IPS-18c (cell line): ENCODE results near the gene WDR27.
"Not testable (repeated sequence)": the region's sequence is repeated elsewhere in the genome, so short reads cannot be mapped to it uniquely, and the experiment has no call there.

Experiments
- H3K4me3 ChIP-seq: 2 replicates; pipeline ENCODE4 v1.7.0; 2013; ENCODE audit warnings: low read depth, mild to moderate bottlenecking, low read length, moderate library complexity; ENCODE audit not compliant: insufficient read depth
- H3K9me3 ChIP-seq: one replicate; pipeline ENCODE4 v1.6.1; 2013; ENCODE audit warnings: mild to moderate bottlenecking, low read length, moderate library complexity; ENCODE audit not compliant: control insufficient read depth, insufficient read depth

WDR27 gene

DNA sequence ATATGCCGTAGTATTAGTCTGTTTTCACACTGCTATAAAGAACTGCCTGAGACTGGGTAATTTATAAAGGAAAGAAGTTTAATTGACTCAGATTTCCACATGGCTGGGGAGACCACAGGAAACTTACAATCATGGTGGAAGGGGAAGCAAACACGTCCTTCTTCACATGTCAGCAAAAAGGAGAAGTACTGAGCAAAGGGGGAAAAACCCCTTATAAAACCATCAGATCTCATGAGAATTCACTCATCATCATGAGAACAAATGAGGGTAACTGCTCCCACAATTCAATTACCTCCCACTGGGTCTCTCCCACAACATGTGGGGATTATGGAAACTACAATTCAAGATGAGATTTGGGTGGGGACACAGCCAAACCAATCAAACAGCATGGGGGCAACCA is 235.6 kb downstream of the WDR27 start:
- H3K9me3 ChIP-seq, H3K4me3 ChIP-seq: not testable (repeated sequence)

DNA sequence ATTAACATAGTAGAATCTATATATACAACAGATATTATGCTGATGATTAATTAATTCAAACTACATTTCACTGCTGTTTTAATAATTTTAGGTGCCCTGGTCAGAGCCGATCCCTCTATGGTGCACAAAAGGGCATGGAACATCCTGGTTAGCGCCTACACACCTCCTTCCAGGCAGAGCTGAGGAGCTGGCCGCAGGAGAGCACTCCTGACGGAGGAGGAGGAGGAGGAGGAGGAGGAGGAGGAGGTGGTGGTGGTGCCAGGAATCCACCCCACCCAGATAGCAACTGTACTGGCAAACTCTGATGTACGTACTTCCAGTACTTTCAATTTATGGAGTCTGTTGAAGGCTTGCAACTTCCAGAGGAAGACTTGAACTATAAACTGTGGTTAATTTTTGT is 244.1 kb downstream of the WDR27 start:
- Histone ChIP-seq H3K4me3 (no peak overlapping the region), H3K9me3 (no peaks in the 10 kb centered on the region)

- no peak overlapping the region for H3K4me3 ChIP-seq
- no peaks in the 10 kb centered on the region for H3K9me3 ChIP-seq
Observed at GRCh38 chr6:169456840-169457239, 245.0 kb downstream of the WDR27 start.

GRCh38 chr6:169455470-169455869 is 246.4 kb downstream of the WDR27 start:
- Histone ChIP-seq H3K9me3 (no peaks in the 10 kb centered on the region), H3K4me3 (no peak overlapping the region)

DNA sequence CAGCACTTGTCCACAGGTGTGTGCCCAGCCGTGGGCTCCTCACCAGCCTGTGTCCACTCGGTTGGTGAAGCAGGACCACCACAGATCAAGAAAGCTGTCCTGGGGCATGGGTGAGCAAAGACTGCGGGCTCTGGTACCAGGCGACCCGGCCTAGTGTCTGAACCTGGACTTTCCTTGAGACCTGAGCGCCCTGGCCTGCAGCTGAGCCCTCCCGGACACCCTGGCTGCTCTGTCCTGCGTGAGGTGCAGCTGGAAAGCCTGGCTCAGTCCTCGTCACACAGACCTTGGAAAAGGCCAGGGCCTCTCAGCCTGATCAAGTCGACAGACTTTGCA is 247.0 kb downstream of the WDR27 start:
- Histone ChIP-seq H3K9me3 (no peaks in the 10 kb centered on the region), H3K4me3 (no peak overlapping the region)

GRCh38 chr6:169454204-169454871 is 247.5 kb downstream of the WDR27 start:
- Histone ChIP-seq H3K4me3 (no peak overlapping the region), H3K9me3 (no peaks in the 10 kb centered on the region)

DNA sequence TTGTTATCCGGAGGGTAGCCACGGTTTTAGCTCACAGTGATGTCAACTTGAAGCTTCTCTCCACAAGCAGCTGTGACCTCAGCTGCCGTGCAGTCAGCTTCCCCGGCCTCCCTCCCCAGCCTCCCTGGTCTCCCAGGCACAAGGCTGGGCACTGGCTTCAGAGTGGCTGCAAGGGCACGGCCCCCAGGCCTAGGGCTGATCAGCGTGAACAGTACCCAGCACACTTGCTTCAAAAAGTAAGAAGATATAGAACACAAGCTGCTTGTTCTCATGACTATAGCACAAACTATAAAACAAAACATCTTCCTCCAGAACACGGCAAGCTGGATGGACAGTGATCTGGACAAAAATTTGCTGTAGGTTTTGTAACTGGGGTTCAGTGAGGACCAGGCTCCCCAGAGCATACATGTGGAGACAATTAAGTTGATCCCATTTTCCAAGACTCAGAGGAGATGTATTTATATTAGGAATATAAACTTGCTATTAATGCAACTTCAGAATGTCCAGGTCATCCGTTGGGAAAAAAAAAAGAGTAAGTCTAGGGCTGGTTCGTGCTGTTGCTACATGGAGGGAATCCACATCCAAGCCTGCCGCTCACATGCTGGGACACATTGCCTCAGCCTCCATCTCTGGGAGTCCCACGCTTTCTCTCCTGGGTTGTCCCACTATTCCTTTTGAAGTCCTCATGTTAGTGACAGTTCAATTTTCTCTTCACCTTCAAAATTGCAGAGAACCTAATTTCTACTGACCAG is 248.8 kb downstream of the WDR27 start:
- Histone ChIP-seq H3K4me3 (no peak overlapping the region), H3K9me3 (no peaks in the 10 kb centered on the region)

DNA sequence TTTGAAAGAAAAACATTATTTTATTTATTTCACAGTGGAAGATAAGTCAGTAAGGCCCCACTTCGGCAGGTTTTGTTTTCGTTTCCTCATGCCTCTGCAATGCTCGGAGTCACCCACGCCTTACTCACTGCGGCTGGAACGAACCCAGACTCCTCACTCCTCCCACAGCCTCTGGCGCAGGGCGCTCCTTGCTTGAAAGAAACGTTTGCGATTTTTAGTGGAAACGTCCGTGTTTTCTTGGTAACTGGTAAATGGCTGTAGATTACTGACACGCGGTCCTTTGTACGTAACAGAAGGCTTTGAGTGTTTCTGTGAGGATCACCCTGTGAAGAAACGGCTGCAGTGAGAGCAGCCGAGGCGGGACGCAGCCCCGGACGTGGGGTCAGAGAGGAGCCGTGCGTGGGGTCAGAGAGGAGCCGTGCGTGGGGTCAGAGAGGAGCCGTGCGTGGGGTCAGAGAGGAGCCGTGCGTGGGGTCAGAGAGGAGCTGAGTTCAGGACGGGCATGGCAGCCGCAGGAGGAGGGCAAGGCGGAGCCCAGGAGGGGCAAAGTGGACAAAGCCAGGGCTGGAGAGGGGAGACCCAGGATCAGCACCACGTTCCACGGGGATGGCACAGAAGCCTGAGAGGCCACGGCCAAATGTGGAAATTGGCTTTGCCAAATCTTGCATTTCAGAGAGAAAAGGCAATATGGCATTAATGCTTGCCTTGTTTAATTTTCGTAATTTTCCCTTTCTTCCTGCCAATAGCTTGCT is 249.5 kb downstream of the WDR27 start:
- Histone ChIP-seq H3K9me3 (no peaks in the 10 kb centered on the region), H3K4me3 (no peak overlapping the region)

DNA sequence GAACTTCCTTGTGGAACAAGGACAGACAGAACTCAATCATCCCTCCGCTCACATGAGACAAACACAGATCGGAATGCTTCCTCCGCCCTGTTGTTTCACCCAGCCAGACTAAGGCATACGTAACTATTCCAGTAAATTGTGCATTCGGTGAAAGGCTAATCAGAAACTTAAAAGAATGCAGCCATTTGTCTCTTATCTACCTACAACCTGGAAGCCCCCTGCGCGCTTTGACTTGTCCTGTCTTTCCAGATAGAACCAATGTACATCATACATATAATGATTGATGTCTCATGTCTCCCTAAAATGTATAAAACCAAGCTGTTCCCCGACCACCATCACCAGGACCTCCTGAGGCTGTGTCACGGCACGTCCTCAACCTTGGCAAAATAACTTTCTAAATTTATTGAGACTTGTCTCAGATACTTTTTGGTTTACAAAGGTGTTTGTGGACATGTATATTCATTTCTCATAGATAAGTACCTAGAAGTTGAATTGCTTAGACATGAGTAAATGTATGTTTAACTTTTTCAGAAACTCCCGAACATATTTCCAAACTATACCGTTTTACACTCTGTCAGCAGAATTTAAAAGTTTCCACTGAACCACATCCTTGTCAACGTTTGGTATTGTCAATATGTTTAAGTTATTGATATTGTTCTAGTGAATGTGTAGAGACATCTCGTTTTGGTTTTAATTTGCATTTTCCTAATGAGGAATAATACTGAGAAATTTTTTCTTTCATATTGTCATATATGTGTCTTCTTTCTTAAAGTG is 250.6 kb downstream of the WDR27 start:
- Histone ChIP-seq H3K4me3 (no peak overlapping the region), H3K9me3 (no peaks in the 10 kb centered on the region)

GRCh38 chr6:169450097-169450496 is 251.7 kb downstream of the WDR27 start:
- H3K4me3 ChIP-seq = no peak overlapping the region
- H3K9me3 ChIP-seq = no peaks in the 10 kb centered on the region

DNA sequence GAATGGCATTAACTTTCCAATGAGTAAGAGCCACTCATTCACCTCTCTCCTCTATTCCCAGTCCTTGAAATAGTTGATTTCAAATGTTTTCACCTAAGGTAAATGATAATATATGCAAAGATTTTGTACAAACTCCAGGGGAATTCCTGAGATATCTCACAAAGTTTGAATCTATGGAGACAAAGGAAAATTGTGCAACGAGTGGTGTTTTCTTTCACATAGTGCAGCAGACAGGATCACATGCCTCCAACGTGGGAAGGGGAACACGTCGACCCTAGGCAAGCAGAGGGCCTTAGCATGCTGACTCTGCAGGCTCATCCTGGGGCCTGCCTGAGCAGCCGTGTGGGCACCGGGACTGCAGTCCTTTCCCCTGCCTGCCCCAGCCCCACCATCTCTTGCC is 252.6 kb downstream of the WDR27 start:
- Histone ChIP-seq H3K9me3 (no peaks in the 10 kb centered on the region), H3K4me3 (no peak overlapping the region)

GRCh38 chr6:169445661-169446581 is 255.9 kb downstream of the WDR27 start:
- H3K9me3 ChIP-seq = no peaks in the 10 kb centered on the region
- H3K4me3 ChIP-seq = no peak overlapping the region

DNA sequence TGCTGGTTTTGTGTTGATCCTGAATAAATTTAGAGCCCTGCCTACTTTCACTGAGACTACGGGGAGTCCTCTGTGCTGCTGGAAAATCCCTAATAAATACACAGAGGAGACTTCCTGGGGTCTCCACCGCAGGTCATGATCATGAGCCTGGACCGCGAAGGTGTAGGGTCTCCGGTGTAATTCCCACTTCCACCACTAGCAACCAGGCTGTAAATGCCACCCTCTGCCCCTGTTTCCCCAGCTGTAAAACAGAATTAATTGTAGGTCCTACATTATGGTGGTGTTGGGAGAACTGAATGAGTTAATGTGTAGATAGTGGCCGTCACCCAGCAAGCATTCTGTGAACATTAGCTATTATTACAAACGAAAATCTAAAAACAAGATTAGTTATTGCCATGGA is 256.6 kb downstream of the WDR27 start:
- H3K9me3 ChIP-seq = no peaks in the 10 kb centered on the region
- no peak overlapping the region for H3K4me3 ChIP-seq

GRCh38 chr6:169441292-169441691 is 260.5 kb downstream of the WDR27 start:
- Histone ChIP-seq H3K4me3 (no peak overlapping the region), H3K9me3 (no peaks in the 10 kb centered on the region)

GRCh38 chr6:169439710-169440109 is 262.1 kb downstream of the WDR27 start:
- H3K4me3 ChIP-seq = no peak overlapping the region
- peaks cover 4% of the 10 kb centered on the region for H3K9me3 ChIP-seq

DNA sequence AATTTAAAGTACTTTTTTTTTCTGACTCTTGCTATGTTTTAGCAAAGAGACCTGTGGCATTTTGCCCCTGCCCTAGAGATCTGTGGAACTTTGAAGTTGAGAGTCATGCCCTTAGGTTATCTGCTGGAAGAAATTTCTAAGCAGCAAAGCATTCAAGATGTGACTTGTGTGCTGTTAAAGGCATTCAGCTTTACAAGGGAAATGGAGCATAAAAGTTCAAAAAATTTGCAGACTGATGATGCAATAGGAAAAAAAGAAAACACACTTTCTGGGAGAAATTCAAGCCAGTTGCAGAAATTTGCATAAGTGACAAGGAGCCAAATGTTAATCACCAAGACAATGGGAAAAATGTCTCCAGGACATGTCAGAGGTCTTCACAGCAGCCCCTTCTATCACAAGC is 267.3 kb downstream of the WDR27 start:
- H3K9me3 ChIP-seq = peaks cover 11% of the 10 kb centered on the region
- H3K4me3 ChIP-seq = not testable (repeated sequence)

- Histone ChIP-seq H3K4me3 (no peak overlapping the region), H3K9me3 (peaks cover 4% of the 10 kb centered on the region)
Observed at GRCh38 chr6:169429001-169429400, 272.8 kb downstream of the WDR27 start.
